GM19193 (cell line): ENCODE results near the gene IGF2R.

Source experiments
- POLR2A ChIP-seq: IDR thresholded peaks from 4 replicates; pipeline ENCODE4 v1.6.1; 2011; ENCODE audit not compliant: insufficient read depth, insufficient read length; ENCODE audit errors: extremely low read depth

IGF2R gene

GRCh38 chr6:160057080-160057479 is 88.2 kb downstream of the IGF2R start:
- TF ChIP-seq POLR2A = no peak

GRCh38 chr6:160058603-160059215 is 89.8 kb downstream of the IGF2R start:
- no peak for TF ChIP-seq POLR2A

DNA sequence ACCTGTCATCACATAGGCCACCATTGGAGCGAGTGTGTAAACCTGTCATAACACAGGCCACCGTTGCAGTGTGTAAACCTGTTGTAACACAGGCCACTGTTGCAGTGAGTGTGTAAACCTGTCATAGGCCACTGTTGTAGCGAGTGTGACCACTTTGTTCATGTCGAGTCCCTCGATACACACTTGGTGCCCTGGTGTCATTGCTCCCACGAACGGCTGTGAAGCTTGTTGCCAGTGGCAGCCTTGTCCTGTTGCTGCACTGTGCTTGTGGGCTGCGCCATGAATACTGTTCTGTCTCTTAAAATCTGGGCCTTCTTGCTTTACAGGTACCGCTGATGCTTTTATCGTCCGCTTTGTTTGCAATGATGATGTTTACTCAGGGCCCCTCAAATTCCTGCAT is 91.3 kb downstream of the IGF2R start:
- TF ChIP-seq POLR2A = no peak

DNA sequence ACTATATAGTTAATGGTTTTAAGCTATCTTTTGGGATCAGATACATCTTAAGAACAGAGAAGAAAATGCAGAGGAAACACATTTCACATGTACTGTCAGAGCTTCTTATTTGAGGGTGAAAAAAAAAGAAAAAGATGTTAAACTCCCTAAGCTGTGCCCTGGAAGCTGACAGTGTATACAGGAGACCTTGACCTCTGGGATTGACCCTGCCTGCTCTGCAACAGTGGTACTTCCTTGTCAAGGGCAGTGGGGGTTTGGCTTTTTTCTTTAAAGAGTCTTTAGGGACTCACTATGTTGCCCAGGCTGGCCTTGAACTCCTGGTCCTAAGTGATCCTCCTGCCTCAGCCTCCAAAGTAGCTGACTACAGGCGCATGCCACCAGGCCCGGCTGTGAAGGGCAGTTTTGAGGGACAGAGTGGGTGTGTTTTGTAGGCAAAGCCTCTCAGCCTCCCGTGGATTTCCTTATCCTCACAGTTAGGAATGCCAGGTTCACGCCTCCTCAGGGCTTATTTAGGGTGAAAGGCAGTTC is 92.1 kb downstream of the IGF2R start:
- no peak for TF ChIP-seq POLR2A

DNA sequence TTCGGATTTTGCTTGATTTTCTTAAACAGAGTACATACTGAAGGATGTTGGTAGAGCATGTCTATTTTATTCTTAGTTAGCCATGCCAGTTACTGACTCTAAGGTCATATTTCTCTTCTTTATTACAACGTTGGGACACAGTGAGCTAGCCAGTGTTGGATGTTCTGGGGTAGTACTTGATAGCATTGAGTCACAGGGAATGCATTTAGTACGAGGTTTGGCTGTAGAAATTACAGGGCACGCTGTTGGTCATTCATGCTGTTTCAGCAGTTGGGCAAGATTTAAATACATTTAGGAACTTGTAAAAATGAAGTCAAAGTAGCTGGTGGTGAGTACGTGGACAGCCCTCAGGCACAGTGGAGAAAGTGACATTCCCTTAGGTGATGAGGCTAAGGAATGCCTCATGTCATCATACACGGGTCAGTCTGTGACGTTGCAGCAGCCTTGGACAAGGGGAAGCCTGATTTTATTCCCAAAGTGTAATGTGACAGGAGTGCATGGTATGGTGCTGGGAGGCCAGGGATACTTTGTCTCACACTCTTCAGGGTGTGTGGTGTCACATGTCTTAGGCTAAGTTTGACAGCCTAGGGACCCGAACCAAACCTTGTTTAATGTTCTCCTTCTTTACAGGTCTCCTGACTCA is 95.0 kb downstream of the IGF2R start:
- no peak for TF ChIP-seq POLR2A

DNA sequence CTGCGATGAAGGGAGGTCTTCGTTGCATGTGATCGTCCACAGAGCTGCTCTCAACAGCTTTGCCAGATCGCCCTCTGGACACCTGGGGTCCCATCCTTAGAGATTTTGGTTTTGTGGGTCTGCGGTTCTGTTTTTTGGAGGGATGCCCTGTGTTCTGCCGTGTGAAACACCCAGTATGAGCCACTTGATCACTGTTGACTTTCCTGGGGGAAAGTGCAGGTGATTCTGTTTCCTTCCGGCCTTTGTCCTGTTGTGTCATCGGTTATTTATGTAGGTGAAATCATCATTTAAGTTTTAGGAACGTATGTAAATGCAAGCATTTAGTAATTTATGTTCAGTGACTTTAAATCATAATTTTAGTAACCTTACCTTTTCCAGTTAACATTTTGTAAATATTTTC is 96.3 kb downstream of the IGF2R start:
- no peak for TF ChIP-seq POLR2A

GRCh38 chr6:160067564-160067963 is 98.7 kb downstream of the IGF2R start:
- TF ChIP-seq POLR2A = no peak

GRCh38 chr6:160068346-160068745 is 99.5 kb downstream of the IGF2R start:
- TF ChIP-seq POLR2A = no peak

- TF ChIP-seq POLR2A = no peak
These were observed 100.2 kb downstream of the IGF2R start for GRCh38 chr6:160069050-160069454.

GRCh38 chr6:160069459-160069858 is 100.6 kb downstream of the IGF2R start:
- TF ChIP-seq POLR2A = no peak

DNA sequence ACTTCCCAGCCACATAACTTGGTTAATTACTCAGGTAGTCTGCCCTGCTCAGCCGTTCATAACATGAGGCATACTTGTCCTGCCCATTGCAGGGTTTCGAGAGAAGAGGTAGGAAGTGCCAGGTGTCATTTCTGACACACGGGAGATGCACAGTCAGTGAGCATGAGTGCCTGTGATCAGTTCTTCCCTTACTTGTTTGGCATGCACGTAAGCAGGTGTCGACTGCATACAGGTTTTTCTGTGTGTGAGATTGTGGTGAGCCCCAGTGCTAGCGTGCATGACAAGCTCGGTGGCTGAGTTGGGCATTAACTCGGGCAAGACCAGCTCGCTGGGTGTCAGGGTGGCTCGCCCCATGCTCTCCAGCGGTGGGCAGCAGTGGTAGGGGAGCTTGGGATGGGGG is 101.5 kb downstream of the IGF2R start:
- no peak for TF ChIP-seq POLR2A

DNA sequence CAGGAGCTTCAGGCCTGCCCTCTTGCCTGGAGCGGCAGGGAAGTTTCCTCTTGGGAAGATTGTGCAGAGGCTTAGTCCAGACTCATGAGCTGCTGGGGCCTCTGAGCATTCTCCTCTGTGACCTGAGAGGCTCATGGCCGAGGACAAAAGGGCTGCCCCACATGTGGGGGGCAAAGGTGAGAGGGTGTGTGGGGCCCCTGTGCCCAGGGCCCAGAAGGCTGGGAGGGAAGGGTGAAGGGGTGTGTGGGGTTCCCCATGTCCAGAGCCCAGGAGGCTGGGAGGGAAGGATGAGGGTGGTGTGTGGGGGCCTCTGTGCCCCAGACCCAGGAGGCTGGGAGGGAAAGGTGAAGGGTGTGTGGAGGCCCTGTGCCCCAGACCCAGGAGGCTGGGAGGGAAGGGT is 101.9 kb downstream of the IGF2R start:
- no peak for TF ChIP-seq POLR2A

GRCh38 chr6:160071805-160072690 is 103.2 kb downstream of the IGF2R start:
- TF ChIP-seq POLR2A = no peak

- no peak for TF ChIP-seq POLR2A
These were observed 104.4 kb downstream of the IGF2R start for GRCh38 chr6:160073272-160073671.

GRCh38 chr6:160076009-160076408 is 107.1 kb downstream of the IGF2R start:
- no peak for TF ChIP-seq POLR2A
